GM12891 (cell line): Measurements from ENCODE around the gene PLEKHA5.

ENCODE experiments used
- POLR2A ChIP-seq: IDR thresholded peaks from 2 replicates; pipeline ENCODE4 v1.6.1; 2011; ENCODE audit warnings: low read depth, low read length, control low read depth
- POLR2AphosphoS5 ChIP-seq: IDR thresholded peaks from 2 replicates; pipeline ENCODE4 v1.6.1; 2011; ENCODE audit warnings: low read depth, low read length, control low read depth
- POU2F2 ChIP-seq: IDR thresholded peaks from 2 replicates; pipeline ENCODE4 v1.6.1; 2011; ENCODE audit warnings: low read depth, mild to moderate bottlenecking, control low read depth, low read length, moderate library complexity
- SPI1 ChIP-seq: IDR thresholded peaks from 2 replicates; pipeline ENCODE4 v1.6.1; 2011; ENCODE audit warnings: low read depth, low read length, control low read depth
- TAF1 ChIP-seq: IDR thresholded peaks from 2 replicates; pipeline ENCODE4 v1.6.1; 2011; ENCODE audit warnings: low read depth, low read length, control low read depth

DNA sequence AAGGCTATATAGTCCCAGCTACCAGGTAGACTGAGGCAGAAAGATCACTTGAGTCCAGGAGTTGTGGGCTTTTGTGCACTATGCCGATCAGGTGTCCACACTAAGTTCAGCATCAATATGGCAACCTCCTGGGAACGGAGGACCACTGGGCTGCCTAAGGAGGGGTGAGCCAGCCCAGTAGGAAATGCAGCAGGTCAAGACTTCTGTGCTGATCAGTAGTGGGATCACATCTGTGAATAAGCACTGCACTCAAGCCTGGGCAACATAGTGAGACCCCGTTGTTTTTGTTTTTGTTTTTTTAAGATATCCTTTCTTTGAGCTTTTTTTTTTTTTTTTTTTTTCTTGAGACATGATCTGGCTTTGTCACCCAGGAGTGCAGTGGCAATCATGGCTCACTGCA, 174.0 kb downstream of the PLEKHA5 start:
- TF ChIP-seq POLR2A (no peak), TAF1 (no peak), POLR2AphosphoS5 (no peak), SPI1 (no peak), POU2F2 (no peak)
